Hematopoietic multipotent progenitor cell treated with erythropoietin and hydrocortisone succinate and interleukin-3 and kit ligand, for 6 days (in vitro differentiated cells): ENCODE results near the gene ANKRD40.
"Not testable (repeated sequence)": the region's sequence is repeated elsewhere in the genome, so short reads cannot be mapped to it uniquely, and the experiment has no call there.

Experiments used
- DNase-seq: peaks from one replicate; pipeline ENCODE4 v3.0.0-alpha.2; 2015

Gene ANKRD40, protein sequence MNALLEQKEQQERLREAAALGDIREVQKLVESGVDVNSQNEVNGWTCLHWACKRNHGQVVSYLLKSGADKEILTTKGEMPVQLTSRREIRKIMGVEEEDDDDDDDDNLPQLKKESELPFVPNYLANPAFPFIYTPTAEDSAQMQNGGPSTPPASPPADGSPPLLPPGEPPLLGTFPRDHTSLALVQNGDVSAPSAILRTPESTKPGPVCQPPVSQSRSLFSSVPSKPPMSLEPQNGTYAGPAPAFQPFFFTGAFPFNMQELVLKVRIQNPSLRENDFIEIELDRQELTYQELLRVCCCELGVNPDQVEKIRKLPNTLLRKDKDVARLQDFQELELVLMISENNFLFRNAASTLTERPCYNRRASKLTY

GRCh38 chr17:50707289-50708049 lies at the start of gene ANKRD40:
Gene ANKRD40, minus strand, starts transcription at chr17:50707914. Its CDS starts 260 bp downstream, at chr17:50707654.
- DNase-seq = peak; percentile 93

DNA sequence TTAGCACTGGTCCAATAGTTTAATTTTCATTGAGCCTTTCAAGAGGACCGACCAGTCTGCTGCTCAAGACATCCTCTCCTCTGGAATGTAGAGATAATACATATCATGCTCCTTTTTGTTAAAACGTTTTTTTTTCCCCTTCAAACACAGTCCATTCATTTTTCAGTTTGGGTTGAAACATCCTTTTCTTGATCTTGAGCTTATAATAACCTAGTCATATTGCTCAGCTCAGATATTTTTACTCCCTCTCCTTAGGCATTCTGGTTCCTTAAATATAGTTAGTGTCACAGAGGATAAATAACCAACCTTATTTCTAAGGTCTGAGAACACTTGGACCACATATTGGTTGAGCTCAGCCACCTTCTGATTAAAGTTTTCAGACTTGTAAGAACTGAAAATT lies 46.8 kb upstream of the ANKRD40 start:
- no peak for DNase-seq

DNA sequence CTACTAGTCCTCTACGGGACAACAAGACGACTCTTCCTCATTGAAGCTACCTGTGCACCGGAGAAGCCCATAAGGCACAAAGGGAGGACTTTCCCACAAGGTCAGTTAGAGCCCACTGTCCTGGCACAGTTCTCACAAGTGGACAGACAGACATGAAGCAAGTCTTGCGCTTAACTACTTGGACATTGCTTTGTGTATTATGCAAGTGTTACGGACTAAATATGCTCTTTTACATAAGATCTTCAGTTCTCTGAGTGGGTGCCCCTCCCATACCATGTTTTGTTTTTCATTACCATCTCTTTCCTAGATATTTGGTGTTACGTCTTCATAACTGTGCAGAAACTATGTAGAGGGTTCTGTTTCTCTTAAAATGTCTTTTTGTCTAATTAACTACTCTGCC lies 41.5 kb upstream of the ANKRD40 start:
- no peak for DNase-seq

GRCh38 chr17:50745631-50746030 lies 37.9 kb upstream of the ANKRD40 start:
- DNase-seq = no peak

- DNase-seq = no peak
Measured at GRCh38 chr17:50739098-50739497, 31.4 kb upstream of the ANKRD40 start.

- no peak for DNase-seq
Measured at GRCh38 chr17:50737118-50737698, 29.5 kb upstream of the ANKRD40 start.

DNA sequence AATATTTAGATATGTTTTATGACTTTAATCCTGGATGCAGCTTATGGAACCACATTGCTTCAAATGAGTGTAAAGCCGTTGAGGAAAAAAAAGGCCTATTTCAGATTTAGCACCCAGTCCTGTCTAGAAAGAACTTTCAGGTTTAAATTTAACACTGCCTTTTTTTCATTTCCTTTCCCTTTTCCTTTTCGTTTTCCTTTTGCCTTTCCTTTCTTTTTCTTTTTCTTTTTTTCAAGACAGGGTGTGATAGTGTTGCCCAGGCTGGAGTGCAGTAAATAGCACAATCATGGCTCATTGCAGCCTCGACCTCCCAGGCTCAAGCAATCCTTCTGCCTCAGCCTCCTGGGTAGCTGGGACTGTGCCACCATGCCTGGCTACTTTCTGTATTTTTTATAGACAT lies 27.6 kb upstream of the ANKRD40 start:
- DNase-seq = no peak

DNA sequence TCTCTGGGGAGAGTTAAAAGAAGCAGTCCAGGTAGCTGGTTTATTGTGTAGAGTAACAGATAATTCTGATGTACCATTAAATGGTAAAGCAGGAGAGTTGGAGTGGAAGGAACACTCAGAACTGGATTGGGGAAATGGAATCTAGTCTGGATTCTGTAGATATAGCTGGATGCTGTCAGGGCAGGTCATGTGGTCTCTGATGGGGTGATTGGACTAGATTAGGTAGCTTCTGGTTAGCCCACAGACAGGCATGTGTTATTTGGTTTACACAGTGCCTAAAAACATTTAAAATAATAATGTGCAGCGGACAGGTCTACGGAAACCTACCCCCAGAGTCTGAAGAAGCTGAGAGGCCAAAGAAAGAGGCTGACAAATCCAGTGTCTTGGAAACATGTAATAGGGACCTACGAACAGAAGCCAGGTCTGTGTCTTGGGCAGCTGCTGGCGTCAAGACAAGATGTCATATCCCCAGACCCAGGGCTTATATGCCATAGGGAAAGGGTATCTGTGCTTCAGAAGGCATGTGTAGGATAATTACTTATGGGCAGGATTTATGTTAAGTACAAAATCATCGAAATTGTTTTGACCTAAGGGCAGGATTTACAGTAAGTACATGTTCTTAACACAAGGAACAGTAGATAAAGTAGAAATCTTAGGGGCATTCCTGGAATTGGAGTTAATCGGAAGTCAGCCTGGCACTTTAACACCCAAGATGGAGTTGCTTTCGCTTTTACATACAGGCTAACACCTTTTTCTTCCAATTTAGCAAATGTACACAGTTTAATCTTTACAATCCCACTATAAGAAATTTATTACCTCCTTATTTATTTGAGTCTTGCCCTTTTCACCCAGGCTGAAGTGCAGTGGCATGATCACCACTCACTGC lies 24.1 kb upstream of the ANKRD40 start:
- DNase-seq = peak; percentile 64

DNA sequence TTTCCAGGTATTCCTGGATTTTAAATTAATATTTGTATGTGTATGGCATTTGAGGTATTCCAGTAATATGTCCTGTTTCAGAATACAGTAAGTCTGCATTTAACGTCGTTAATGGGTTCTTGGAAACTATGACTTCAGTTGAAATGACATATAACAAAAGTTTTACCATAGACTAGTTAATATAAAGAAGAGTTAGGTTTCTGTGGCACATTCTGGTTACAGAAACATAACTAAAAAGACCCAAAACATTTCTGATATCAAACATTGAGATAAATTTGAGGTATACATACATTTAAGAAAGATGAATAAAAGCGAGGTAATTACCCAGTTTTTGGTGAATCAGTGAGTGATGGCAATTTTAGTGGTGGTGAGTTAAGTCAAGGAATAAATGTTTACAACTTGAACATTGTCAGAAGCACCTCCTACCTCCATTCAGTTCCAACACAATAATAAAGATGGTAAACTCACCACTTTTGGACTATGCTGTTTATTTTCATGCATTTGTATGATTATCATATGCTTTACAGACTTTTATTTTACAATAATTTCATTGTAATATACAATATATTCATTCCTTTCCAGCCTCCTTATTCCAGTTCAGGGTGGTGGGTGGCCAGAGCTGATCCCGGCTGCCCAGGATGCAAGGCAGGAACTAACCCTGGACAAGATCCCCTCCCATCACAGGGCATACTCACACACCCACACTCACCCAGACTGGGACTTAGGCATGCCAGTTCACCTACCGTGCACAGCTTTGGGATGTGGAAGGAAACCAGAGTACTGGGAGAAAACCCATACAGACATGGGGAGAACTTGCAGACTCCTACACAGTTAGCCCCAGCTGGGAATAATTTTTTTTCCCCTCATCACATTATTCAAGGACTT lies 21.4 kb upstream of the ANKRD40 start:
- DNase-seq = no peak

DNA sequence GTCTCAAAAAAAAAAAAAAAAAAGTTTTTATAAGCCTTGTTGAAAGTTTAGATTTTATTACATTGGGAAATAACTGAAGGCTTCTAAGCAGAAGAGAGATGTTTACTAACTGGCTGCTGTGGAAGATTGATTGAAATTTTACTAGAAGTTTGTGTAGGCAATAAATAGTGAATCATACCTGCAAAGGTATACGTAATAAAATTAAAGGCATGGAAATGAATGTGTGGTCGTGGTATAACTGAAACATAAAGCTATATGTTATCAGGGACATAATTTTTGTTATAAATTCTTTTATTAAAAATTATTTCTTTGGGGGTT lies 20.4 kb upstream of the ANKRD40 start:
- DNase-seq = no peak

- no peak for DNase-seq
Measured at GRCh38 chr17:50725769-50726655, 18.3 kb upstream of the ANKRD40 start.

DNA sequence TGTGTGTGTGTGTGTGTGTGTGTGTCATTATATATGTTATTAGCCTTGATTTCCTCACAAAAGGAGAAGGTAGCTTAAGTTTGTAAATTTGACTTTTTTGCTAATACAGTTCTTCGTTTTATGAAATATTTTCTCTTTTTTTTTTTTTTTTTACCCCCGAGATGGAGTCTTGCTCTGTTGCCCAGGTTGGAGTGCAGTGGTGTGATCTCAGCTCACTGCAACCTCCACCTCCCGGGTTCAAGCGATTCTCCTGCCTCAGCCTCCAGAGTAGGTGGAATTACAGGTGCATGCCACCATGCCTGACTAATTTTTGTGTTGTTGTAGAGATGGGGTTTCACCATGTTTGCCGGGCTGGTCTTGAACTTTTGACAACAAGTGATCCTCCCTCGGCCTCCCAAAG lies 16.9 kb upstream of the ANKRD40 start:
- DNase-seq = not testable (repeated sequence)

DNA sequence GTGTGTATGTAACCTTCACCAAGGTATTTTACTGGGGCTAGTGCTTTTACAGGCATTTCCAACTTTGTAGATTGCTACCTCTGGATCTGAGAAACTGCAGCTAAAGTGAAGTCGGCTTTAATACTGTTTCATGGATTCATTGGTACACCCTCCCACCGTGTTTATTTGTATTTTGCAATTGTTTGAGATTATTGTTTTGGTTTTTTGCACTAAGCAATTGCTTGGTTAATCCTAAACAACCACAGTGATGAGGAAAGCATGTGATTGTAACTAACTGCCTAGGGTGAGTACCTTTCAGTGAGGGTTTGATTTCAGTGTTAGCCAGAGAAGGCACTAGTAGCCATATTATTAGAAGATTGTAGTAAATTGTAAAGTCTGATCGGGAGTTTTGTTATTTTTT lies 15.0 kb upstream of the ANKRD40 start:
- DNase-seq = no peak

GRCh38 chr17:50721194-50722010 lies 13.7 kb upstream of the ANKRD40 start:
- DNase-seq = peak; percentile 78

GRCh38 chr17:50719924-50720794 lies 12.4 kb upstream of the ANKRD40 start:
- peak; percentile 62 for DNase-seq

- peak; percentile 95 for DNase-seq
Measured at GRCh38 chr17:50719144-50719923, 11.6 kb upstream of the ANKRD40 start, which contains the start of gene LUC7L3. Gene LUC7L3, plus strand, starts transcription at chr17:50719603. Its CDS starts 130 bp downstream, at chr17:50719733.

GRCh38 chr17:50715471-50715870 lies 7.8 kb upstream of the ANKRD40 start:
- DNase-seq = peak; percentile 25

DNA sequence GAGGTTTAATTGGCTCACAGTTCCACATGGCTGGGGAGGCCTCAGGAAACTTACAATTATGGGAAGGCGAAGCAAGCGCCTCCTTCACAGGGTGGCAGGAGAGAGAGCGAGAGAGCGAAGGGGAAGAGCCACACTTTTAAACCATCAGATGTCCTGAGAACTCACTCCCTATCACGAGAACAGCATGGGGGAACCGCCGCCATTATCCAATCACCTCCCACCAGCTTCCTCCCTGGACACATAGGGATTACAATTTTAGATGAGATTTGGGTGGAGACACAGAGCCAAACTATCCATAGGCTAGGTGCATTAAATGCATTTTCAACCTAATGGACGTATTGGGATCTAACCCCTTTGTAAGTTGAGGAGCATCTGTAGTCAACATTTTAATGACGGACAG lies 4.9 kb upstream of the ANKRD40 start:
- no peak for DNase-seq
